Measurements from ENCODE around the gene HDGFL1.

The HDGFL1 gene

DNA sequence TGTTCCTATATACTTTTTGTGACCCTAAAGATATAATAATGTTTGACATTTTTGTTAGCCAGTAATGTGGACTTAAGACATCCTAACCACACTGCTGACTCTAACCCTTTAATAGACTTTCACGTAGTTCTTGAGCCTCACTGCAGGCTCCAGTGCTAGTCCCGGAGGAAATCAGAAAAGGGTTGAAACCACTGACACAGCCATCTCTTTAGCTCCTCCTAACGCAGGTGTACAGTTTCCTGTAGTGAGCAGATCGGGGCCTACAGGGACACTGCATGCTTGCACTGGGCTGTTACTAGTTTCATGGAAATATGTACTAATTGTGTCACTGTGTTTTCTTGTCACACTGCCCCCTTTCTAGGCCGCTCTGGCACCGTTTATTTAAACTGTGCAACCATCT, 512 bp upstream of the HDGFL1 start:
- H4K12ac ChIP-seq (ENCODE audit: low read depth, low read length): no peak overlapping the region
- no peak overlapping the region for H2AFZ ChIP-seq (ENCODE audit: insufficient read depth, low read length, poor library complexity)
- H3K9ac ChIP-seq (ENCODE audit: low read length): no peak overlapping the region
- H3K14ac ChIP-seq (ENCODE audit: low read length): no peak overlapping the region
- H3K79me1 ChIP-seq (ENCODE audit: low read length): no peaks in the 10 kb centered on the region
- no CpG with 5 or more reads among the region's 6 CpGs for WGBS (ENCODE audit: extremely low coverage, insufficient coverage, insufficient read length)
- H3K79me2 ChIP-seq (ENCODE audit: control insufficient read depth, insufficient read depth, low read length, poor library complexity): no peaks in the 10 kb centered on the region
- no peaks in the 10 kb centered on the region for H3K9me3 ChIP-seq (ENCODE audit: insufficient read depth, low read depth, low read length)
- H3K18ac ChIP-seq (ENCODE audit: low read length): no peak overlapping the region
- H3K4me3 ChIP-seq (ENCODE audit: low read depth, low read length): peak overlapping the region; percentile 43
- DNase-seq: no peak
- no peak overlapping the region for H2AK5ac ChIP-seq (ENCODE audit: low read length)
- no peaks in the 10 kb centered on the region for H3K36me3 ChIP-seq (ENCODE audit: control insufficient read depth in 1 of 2, insufficient read depth in 2 of 2, low read length in 2 of 2)
- no peaks in the 10 kb centered on the region for H3K27me3 ChIP-seq (ENCODE audit: insufficient read depth, low read length)
- no peak overlapping the region for H4K8ac ChIP-seq (ENCODE audit: low read depth, low read length)
- H3K4ac ChIP-seq (ENCODE audit: low read depth, low read length): no peak overlapping the region
- no peak overlapping the region for H3K4me2 ChIP-seq (ENCODE audit: low read length)
- H3K27ac ChIP-seq (ENCODE audit: low read depth, low read length): no peak overlapping the region
- no peak overlapping the region for H3K23ac ChIP-seq (ENCODE audit: low read length)
- no peak overlapping the region for H2BK120ac ChIP-seq (ENCODE audit: insufficient read depth, low read length, poor library complexity)
- no peaks in the 10 kb centered on the region for H3K4me1 ChIP-seq (ENCODE audit: control insufficient read depth in 1 of 2, insufficient read depth in 2 of 2, low read length in 2 of 2)
- no peak overlapping the region for H4K91ac ChIP-seq (ENCODE audit: low read depth, low read length)
- no peak overlapping the region for H2BK5ac ChIP-seq (ENCODE audit: low read depth, low read length, poor library complexity)
- no peak overlapping the region for H2BK12ac ChIP-seq (ENCODE audit: low read length)

DNA sequence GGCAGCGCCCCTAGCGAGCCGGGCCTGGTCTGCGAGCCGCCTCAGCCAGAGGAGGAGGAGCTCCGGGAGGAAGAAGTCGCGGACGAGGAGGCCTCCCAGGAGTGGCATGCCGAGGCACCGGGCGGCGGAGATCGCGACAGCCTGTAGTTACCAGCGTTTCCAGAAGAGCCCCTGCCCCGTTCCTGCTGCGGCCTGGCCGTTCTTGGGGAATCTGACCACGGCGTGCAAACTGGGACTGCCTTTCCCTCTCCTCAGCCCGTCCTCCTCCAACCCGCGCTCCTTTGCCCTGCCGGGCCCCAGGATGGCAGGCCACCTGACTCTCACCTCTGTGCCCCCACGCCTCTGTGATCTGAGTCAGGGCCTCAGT, 802 bp downstream of the HDGFL1 start:
- H3K23ac ChIP-seq (ENCODE audit: low read length): no peak overlapping the region
- H2BK120ac ChIP-seq (ENCODE audit: insufficient read depth, low read length, poor library complexity): no peak overlapping the region
- no peaks in the 10 kb centered on the region for H3K79me2 ChIP-seq (ENCODE audit: control insufficient read depth, insufficient read depth, low read length, poor library complexity)
- H4K91ac ChIP-seq (ENCODE audit: low read depth, low read length): no peak overlapping the region
- no peaks in the 10 kb centered on the region for H3K4me1 ChIP-seq (ENCODE audit: control insufficient read depth in 1 of 2, insufficient read depth in 2 of 2, low read length in 2 of 2)
- no peak for DNase-seq
- no peak overlapping the region for H3K18ac ChIP-seq (ENCODE audit: low read length)
- no peak overlapping the region for H3K14ac ChIP-seq (ENCODE audit: low read length)
- no peaks in the 10 kb centered on the region for H3K27me3 ChIP-seq (ENCODE audit: insufficient read depth, low read length)
- H3K36me3 ChIP-seq (ENCODE audit: control insufficient read depth in 1 of 2, insufficient read depth in 2 of 2, low read length in 2 of 2): no peaks in the 10 kb centered on the region
- no peak overlapping the region for H3K4ac ChIP-seq (ENCODE audit: low read depth, low read length)
- H2AFZ ChIP-seq (ENCODE audit: insufficient read depth, low read length, poor library complexity): no peak overlapping the region
- no peaks in the 10 kb centered on the region for H3K9me3 ChIP-seq (ENCODE audit: insufficient read depth, low read depth, low read length)
- no peak overlapping the region for H3K4me3 ChIP-seq (ENCODE audit: low read depth, low read length)
- no peak overlapping the region for H4K12ac ChIP-seq (ENCODE audit: low read depth, low read length)
- H3K9ac ChIP-seq (ENCODE audit: low read length): no peak overlapping the region
- H4K8ac ChIP-seq (ENCODE audit: low read depth, low read length): no peak overlapping the region
- H2BK5ac ChIP-seq (ENCODE audit: low read depth, low read length, poor library complexity): no peak overlapping the region
- H2BK12ac ChIP-seq (ENCODE audit: low read length): no peak overlapping the region
- no peak overlapping the region for H2AK5ac ChIP-seq (ENCODE audit: low read length)
- H3K79me1 ChIP-seq (ENCODE audit: low read length): no peaks in the 10 kb centered on the region
- no peak overlapping the region for H3K27ac ChIP-seq (ENCODE audit: low read depth, low read length)
- WGBS (ENCODE audit: extremely low coverage, insufficient coverage, insufficient read length): no CpG with 5 or more reads among the region's 26 CpGs
- no peak overlapping the region for H3K4me2 ChIP-seq (ENCODE audit: low read length)

DNA sequence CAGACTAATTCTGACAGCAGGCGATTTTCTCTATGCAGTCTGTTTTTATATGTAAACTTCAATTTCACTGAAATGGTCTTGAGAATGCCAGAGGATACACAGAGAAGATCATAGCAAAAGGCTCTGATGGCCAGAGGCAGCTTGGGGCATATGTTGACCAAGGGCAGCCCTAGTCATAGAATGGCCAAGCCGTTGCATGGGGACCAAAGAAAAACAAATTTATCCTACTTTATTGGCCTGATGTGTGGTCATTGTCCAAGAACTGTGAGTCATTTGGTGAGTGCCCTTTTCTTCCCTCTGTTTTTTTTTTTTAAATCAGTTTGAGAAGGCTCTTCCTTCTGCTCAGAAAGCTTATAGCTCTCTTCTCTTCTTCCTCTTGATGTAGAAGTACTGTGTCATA, 5.8 kb downstream of the HDGFL1 start:
- Histone ChIP-seq H3K27me3 (ENCODE audit: insufficient read depth, low read length) (no peaks in the 10 kb centered on the region), H3K23ac (ENCODE audit: low read length) (no peak overlapping the region), H3K4me2 (ENCODE audit: low read length) (no peak overlapping the region), H4K12ac (ENCODE audit: low read depth, low read length) (no peak overlapping the region), H3K9me3 (ENCODE audit: insufficient read depth, low read depth, low read length) (no peaks in the 10 kb centered on the region), H3K4ac (ENCODE audit: low read depth, low read length) (no peak overlapping the region), H2BK120ac (ENCODE audit: insufficient read depth, low read length, poor library complexity) (no peak overlapping the region), H3K79me1 (ENCODE audit: low read length) (no peaks in the 10 kb centered on the region), H2BK5ac (ENCODE audit: low read depth, low read length, poor library complexity) (no peak overlapping the region), H2AFZ (ENCODE audit: insufficient read depth, low read length, poor library complexity) (no peak overlapping the region), H3K27ac (ENCODE audit: low read depth, low read length) (no peak overlapping the region), H3K14ac (ENCODE audit: low read length) (no peak overlapping the region), H2BK12ac (ENCODE audit: low read length) (no peak overlapping the region), H3K36me3 (ENCODE audit: control insufficient read depth in 1 of 2, insufficient read depth in 2 of 2, low read length in 2 of 2) (no peaks in the 10 kb centered on the region), H4K91ac (ENCODE audit: low read depth, low read length) (no peak overlapping the region), H3K18ac (ENCODE audit: low read length) (no peak overlapping the region), H3K4me3 (ENCODE audit: low read depth, low read length) (no peak overlapping the region), H4K8ac (ENCODE audit: low read depth, low read length) (no peak overlapping the region), H2AK5ac (ENCODE audit: low read length) (no peak overlapping the region), H3K4me1 (ENCODE audit: control insufficient read depth in 1 of 2, insufficient read depth in 2 of 2, low read length in 2 of 2) (no peaks in the 10 kb centered on the region), H3K9ac (ENCODE audit: low read length) (no peak overlapping the region), H3K79me2 (ENCODE audit: control insufficient read depth, insufficient read depth, low read length, poor library complexity) (no peaks in the 10 kb centered on the region)
- no peak for DNase-seq
- WGBS (ENCODE audit: extremely low coverage, insufficient coverage, insufficient read length): no CpG with 5 or more reads among the region's 2 CpGs

DNA sequence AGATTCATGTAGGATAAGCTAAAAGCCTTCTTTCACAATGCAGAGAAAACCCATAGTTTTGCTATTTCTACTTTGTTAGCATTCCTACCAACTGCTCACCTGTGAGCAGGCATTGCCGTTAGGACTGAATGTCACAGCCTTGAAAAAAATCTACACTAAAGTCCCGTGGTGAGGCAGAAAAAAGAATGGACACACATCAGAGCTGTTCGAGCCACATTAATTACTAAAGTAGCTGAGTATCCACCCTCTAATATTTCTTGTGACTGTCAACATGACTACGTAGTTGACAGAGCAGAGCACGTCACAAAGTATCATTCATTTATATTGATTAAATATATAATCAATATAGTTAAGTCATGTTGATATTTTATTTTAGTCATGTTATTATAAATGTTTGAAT, 10.1 kb downstream of the HDGFL1 start:
- H3K79me1 ChIP-seq (ENCODE audit: low read length): no peaks in the 10 kb centered on the region
- no peak overlapping the region for H4K8ac ChIP-seq (ENCODE audit: low read depth, low read length)
- no peak overlapping the region for H2AK5ac ChIP-seq (ENCODE audit: low read length)
- H3K4me3 ChIP-seq (ENCODE audit: low read depth, low read length): no peak overlapping the region
- H2BK12ac ChIP-seq (ENCODE audit: low read length): no peak overlapping the region
- H3K14ac ChIP-seq (ENCODE audit: low read length): no peak overlapping the region
- DNase-seq: no peak
- no peak overlapping the region for H2BK120ac ChIP-seq (ENCODE audit: insufficient read depth, low read length, poor library complexity)
- H3K9ac ChIP-seq (ENCODE audit: low read length): no peak overlapping the region
- H3K18ac ChIP-seq (ENCODE audit: low read length): no peak overlapping the region
- no peak overlapping the region for H3K23ac ChIP-seq (ENCODE audit: low read length)
- no peaks in the 10 kb centered on the region for H3K79me2 ChIP-seq (ENCODE audit: control insufficient read depth, insufficient read depth, low read length, poor library complexity)
- no peaks in the 10 kb centered on the region for H3K9me3 ChIP-seq (ENCODE audit: insufficient read depth, low read depth, low read length)
- H3K27ac ChIP-seq (ENCODE audit: low read depth, low read length): no peak overlapping the region
- no peaks in the 10 kb centered on the region for H3K36me3 ChIP-seq (ENCODE audit: control insufficient read depth in 1 of 2, insufficient read depth in 2 of 2, low read length in 2 of 2)
- no peaks in the 10 kb centered on the region for H3K27me3 ChIP-seq (ENCODE audit: insufficient read depth, low read length)
- no peak overlapping the region for H2BK5ac ChIP-seq (ENCODE audit: low read depth, low read length, poor library complexity)
- no peaks in the 10 kb centered on the region for H3K4me1 ChIP-seq (ENCODE audit: control insufficient read depth in 1 of 2, insufficient read depth in 2 of 2, low read length in 2 of 2)
- H2AFZ ChIP-seq (ENCODE audit: insufficient read depth, low read length, poor library complexity): no peak overlapping the region
- WGBS (ENCODE audit: extremely low coverage, insufficient coverage, insufficient read length): no CpG with 5 or more reads among the region's 5 CpGs
- H4K91ac ChIP-seq (ENCODE audit: low read depth, low read length): no peak overlapping the region
- H3K4me2 ChIP-seq (ENCODE audit: low read length): no peak overlapping the region
- no peak overlapping the region for H4K12ac ChIP-seq (ENCODE audit: low read depth, low read length)
- H3K4ac ChIP-seq (ENCODE audit: low read depth, low read length): no peak overlapping the region
